ENCODE results near the gene B3GNT9. TPM values are rescaled to one million over a fixed set of nuclear protein-coding genes. Genes with fewer than 3 reads are reported as not detected.

The B3GNT9 gene
- total RNA-seq, 4 donors from 2014 or later, result 2.5 to 4.0 (median 3.5) TPM

- Histone ChIP-seq H3K36me3 (peaks cover 0 to 70% (median 0%) of the 10 kb centered on the region in 3 donors), H3K27ac (peak overlapping the region in 2 of 4 donors; percentile 80 to 98), H3K27me3 (no peaks in the 10 kb centered on the region), H3K4me3 (no peak overlapping the region), H3K9me3 (no peaks in the 10 kb centered on the region), H3K4me1 (peaks cover 0 to 41% (median 12%) of the 10 kb centered on the region in 4 donors)
- no peak for DNase-seq
- TF ChIP-seq POLR2A (IDR thresholded peaks at IDR 0.05) (no peak), CTCF (IDR thresholded peaks at IDR 0.05) (no peak)
Observed at GRCh38 chr16:67197704-67198103, 46.9 kb upstream of the B3GNT9 start.

- DNase-seq, result no peak
- TF ChIP-seq CTCF (IDR thresholded peaks at IDR 0.05) (no peak), POLR2A (IDR thresholded peaks at IDR 0.05) (no peak)
- Histone ChIP-seq H3K27me3 (no peaks in the 10 kb centered on the region), H3K4me3 (no peak overlapping the region), H3K9me3 (no peaks in the 10 kb centered on the region), H3K36me3 (peaks cover 0 to 62% (median 0%) of the 10 kb centered on the region in 3 donors), H3K4me1 (peaks cover 0 to 43% (median 15%) of the 10 kb centered on the region in 4 donors), H3K27ac (no peak overlapping the region)
Observed at GRCh38 chr16:67196881-67197280, 46.1 kb upstream of the B3GNT9 start.

GRCh38 chr16:67195676-67196075 is 44.9 kb upstream of the B3GNT9 start:
- TF ChIP-seq CTCF (IDR thresholded peaks at IDR 0.05) (no peak), POLR2A (IDR thresholded peaks at IDR 0.05) (no peak)
- peaks cover 0 to 52% (median 0%) of the 10 kb centered on the region in 3 donors for H3K36me3 ChIP-seq
- H3K4me1 ChIP-seq, result peaks cover 0 to 52% (median 15%) of the 10 kb centered on the region in 4 donors
- no peak overlapping the region for H3K27ac ChIP-seq
- H3K4me3 ChIP-seq, result no peak overlapping the region
- DNase-seq, result no peak
- no peaks in the 10 kb centered on the region for H3K27me3 ChIP-seq
- H3K9me3 ChIP-seq, result no peaks in the 10 kb centered on the region

- peaks cover 0 to 42% (median 15%) of the 10 kb centered on the region in 4 donors for H3K4me1 ChIP-seq
- H3K9me3 ChIP-seq, result no peaks in the 10 kb centered on the region
- no peak for DNase-seq
- no peaks in the 10 kb centered on the region for H3K27me3 ChIP-seq
- H3K36me3 ChIP-seq, result peaks cover 0 to 46% (median 0%) of the 10 kb centered on the region in 3 donors
- no peak overlapping the region for H3K27ac ChIP-seq
- no peak for TF ChIP-seq POLR2A (IDR thresholded peaks at IDR 0.05)
- TF ChIP-seq CTCF (IDR thresholded peaks at IDR 0.05), result no peak
- H3K4me3 ChIP-seq, result no peak overlapping the region
Observed at GRCh38 chr16:67194260-67194659, 43.5 kb upstream of the B3GNT9 start.

GRCh38 chr16:67193536-67193935 is 42.7 kb upstream of the B3GNT9 start:
- peaks cover 0 to 40% (median 15%) of the 10 kb centered on the region in 4 donors for H3K4me1 ChIP-seq
- no peaks in the 10 kb centered on the region for H3K9me3 ChIP-seq
- TF ChIP-seq CTCF (IDR thresholded peaks at IDR 0.05) (no peak), POLR2A (IDR thresholded peaks at IDR 0.05) (no peak)
- H3K27me3 ChIP-seq, result no peaks in the 10 kb centered on the region
- peaks cover 0 to 46% (median 0%) of the 10 kb centered on the region in 3 donors for H3K36me3 ChIP-seq
- peak overlapping the region in 2 of 4 donors; percentile 80 to 98 for H3K4me3 ChIP-seq
- H3K27ac ChIP-seq, result no peak overlapping the region
- no peak for DNase-seq
